GM19468 (cell line): Measurements from ENCODE around the gene PTMA.
A peak's percentile ranks its signal among the peaks of the same experiment; 100 is the strongest.

Experiments
- ATAC-seq: cut with Tn5 transposase; IDR thresholded peaks from one replicate; pipeline ENCODE4 v1.9.1; 2021; ENCODE audit warnings: mild to moderate bottlenecking, moderate library complexity, moderate number of reproducible peaks; ENCODE audit not compliant: unreplicated experiment; ENCODE audit errors: extremely low read depth

The PTMA gene

DNA sequence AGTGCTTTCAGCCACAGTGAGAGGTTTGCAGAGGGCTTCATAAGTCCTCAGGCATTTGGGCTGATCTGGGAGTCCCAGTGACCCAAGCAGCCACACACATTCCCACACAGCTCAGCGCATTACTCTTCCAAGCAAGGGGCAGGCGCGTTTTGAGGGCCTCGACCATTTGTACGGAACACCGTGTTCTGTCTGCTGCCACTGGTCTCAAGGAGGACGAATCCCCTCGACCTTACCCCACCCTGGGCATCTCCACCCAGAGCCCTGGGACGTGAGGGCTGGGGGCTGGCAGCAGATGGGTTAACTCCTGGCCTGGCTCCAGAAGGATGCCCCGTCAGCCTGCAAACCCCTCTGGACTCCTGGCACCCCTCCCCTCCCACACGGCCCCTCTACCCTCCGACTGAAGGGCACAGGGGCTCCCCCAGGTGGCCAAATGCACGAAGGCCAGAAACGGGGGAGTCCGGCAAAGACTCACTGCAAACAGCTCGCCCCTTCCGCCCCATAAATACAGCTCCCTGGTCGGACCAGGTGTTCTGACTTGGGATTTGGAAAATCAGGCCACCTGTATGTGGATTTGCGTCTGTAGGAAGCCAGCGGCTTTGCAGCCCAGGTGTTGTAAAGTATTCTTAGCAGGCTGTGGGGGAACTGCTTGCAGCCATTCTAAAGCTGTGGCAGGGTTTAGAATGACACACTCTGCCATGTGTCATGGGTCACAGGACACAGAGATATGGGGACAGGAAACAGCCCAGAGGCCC lies 33.6 kb upstream of the PTMA start:
- ATAC-seq = no peak

DNA sequence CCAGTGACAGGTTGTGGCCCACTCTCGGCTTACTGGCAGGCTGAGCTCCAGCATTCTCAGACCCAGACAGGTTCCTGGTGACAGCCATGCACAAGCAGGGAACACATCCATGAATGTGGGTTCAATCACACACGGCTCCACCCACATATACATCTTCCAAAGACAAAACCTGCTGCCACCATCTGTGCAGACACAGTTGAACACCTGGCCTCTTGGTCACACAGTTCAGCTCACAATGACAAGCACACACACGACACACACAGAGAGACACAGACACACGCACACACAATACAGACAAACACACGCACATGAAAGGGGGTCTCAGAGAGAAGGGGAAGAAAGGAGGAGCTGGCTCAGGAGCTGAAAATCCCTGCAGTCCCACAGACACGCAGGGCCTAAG lies 32.1 kb upstream of the PTMA start:
- no peak for ATAC-seq

DNA sequence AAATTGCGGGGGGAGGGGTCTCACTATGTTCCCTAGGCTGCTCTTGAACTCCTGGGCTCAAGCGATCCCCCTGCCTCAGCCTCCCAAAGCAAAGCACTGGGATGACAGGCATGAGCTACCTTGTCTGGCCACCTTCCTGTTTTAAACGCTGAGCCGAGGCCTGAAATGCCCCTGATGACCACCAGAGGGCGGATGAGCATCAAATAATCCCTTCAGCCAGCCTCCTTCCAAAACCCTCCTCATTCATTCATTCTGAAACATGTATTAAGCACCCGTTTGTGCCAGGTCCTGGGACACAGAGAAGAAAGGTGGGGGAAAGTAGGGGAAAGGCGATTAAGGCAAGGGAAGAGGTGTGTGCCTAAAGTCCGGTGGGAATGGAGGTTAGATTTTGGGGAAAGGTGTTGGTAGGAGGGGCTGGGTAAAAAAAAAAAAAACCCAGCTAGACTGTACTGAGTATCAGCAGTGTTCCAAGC lies 30.7 kb upstream of the PTMA start:
- ATAC-seq = no peak

DNA sequence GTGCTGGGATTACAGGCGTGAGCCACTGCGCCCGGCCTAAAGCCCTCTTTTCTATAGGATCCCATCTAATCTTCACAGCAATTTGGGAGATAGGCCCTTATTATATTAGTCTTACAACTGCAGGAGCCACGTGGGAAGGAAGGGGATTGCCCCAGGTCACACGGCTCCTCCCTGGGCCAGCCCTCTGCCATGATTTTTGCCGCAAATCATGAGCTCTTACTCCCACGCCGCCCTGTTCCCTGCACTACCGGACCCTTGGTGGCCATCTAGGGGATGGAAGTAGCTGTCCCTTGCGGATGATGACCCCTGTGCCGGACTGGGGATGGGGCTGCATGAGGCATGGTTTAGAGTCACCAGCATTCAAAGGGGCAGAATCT lies 28.4 kb upstream of the PTMA start:
- no peak for ATAC-seq

DNA sequence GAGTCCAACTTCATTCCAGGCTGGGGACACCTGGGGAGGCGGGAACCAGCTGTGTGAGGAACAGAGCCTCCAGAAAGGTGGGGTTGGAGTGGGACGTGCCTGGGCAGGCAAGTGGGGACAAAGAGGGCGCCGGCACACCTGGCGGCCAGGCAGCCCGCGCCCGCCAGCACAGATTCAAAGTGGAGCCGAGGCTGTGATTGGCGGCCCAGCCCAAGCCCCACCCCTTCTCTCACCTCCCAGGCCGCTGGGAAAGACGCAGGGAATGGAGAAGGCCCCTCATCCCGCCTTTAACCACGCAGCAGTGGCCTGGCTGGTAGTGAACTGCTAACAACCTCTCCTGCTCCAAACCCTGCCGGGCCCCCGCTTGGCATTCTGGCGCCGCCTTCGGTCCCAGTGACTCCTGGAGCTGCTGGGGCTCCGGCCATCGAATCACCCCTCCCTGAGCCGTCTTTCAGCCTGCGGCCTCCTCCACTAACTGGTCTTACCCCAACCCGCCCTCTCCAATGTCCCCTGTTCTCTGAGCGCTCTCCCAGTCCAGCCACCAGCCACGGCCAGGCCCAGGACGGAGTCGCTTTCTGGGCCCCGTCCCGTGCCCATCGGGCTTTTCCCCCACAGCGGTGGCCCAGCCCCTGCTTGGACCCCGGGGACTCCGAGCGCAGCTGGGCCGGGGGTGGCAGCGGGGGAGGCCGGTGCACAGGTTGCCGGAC lies 27.9 kb upstream of the PTMA start:
- no peak for ATAC-seq

DNA sequence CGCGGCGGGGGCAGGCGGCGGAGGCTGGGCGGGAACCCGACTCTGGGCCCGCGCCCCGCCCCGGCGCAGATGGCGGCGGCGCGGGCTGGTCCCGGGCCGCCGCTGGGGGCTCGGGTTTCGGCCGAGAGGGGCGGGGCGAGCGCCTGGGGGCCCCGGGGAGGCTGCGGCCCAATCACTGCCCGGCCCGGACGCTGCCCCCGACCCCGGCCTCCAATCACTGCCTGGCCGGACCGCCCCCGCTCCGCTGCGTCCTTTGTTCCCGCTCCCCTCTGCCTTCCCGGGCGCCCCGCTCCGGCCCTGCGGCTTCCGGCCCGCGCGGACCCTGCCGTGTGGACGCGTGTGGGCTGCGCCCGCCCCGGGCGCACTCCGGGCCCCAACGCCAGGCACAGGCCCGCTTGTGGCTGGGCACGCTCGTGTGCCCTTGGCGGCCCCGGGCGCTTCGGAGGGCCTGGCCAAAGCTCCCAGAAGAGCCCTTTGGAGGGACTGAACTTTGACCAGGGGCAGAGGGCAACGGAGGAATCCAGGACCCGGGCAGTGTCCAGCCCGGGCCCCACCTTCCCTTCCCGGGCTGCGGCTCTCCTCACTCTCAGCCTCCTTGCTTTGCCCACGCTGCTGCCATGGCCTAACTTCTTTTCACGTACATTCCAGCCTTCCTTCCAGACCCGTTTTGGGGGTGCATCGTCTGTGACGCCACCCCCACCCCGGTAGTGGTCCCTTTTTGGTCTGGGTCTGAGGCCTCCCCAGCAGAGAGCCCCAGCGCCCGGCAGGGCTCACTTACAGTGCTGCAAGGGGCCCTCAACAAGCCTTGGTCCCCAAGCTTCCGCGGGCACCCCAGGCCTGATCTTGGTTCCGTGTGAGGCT lies 27.1 kb upstream of the PTMA start:
- ATAC-seq = peak; percentile 42

DNA sequence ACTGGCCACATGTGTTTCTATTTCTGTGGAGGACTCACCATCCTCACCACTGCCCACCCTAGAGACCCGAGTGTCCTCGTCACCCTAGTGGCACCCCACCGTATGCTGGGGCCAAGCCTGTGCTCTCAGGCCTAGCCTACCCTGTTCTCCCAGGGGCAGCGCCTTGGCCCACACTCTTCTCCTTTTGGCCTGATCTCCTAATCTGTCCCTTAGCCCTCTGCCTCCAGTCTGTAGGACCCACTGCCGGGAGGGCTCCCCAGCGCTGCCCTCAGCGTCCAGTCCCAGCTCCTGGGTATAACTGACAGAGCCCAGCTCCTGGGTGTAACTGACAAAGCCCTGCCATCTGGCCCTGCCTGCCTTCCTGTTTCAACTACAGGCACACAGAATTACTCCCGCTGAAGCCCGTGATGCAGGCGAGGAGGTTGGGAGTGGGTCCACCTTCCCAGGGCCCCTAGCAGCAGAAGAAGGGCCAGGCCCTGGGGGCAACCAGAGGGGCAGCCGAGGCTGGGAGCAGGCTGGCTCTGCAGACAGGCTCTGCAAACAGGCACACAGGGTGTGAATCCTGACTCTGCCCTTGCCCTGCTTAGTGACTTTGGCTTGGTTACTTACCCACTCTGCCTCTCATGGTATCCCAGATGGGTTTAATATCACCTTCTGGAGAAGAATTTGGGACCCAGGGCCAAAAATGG lies 25.6 kb upstream of the PTMA start:
- no peak for ATAC-seq

DNA sequence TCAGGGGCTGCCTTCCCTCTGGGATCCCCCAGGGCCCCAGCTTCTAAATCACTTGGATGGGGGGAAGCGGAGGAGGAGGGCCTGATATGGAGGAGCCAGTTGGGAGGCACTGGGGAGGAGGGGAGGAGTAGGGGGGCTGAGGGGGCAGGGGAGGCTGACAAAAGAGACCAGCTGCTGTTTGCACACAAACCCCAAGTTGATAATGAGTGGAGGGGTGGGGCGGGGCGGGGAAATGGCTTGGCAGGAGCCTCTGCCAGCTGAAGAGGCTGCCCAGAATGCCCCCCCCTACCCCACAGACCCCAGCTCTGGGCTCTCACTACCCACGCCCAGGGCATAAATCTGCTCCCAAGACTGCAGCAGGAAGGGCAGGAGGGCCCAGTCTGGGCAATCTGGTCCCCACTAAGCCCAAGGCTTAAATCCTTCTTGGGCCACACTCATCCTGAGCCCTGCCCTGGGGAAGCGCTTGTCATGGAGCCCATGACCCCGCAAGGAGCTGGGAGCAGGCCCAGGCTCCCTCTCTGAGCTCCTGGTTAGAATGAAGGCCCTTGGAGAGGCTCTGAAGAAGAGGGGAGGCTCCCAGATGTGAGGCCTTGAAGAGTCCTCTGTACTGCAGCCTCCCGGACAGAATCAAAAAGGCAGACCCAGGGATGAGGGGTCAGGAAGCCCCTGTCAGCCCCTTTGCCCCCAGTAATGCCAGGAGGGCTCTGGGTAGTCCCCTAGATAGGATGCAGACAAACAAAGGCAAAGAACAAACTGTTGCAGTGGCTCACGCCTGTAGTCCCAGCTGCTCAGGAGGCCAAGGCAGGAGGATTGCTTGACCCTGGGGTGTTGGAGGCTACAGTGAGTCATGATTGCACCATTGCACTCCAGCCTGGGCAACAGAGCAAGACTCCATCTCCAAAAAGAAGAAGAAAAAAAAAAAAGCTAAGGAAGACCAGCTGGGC lies 24.8 kb upstream of the PTMA start:
- ATAC-seq = no peak

DNA sequence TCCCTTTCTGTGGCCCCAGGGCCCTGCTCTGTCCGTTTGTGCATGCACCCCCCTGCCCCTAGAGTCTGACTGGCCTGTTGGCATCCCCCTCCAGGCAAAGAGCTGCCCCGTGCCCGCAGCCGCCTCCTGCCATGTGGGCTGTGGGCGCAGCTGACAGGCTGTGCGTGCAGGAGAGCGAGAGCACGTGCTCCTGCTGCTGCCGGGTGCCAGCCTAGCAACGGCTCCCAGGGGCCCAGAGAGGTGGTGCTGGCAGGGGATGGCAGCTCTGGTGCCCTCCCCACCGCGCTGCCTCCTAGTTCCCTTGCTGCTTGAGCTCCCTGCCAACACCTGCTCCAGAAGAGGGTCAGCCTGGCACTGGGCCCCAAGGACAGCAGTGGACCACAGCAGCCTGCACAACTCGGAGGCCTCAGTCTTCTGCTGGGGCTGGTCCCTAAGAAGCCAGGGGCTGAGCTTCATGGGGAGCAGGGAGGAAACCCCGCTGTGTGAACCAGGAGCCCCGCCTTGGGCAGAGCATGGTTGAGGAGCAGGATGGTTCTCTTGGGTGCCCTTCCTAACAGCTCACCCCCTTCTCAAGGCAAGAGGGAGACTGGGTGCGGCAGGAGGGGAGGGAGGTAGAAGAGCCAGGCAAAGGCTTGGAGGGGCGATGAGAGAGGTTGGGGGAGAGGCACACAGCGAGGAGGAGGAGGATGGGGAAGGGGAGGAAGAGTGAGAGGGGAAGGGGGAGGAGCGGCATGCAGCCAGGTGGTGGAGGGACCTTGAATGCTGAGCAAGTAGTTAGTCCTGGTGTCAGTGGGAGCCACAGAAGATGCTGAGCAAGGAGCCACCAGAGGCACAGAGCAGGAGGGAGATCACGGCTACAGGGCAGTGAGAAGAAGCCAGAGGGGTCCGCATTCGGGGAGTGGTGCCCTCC lies 23.8 kb upstream of the PTMA start:
- no peak for ATAC-seq

DNA sequence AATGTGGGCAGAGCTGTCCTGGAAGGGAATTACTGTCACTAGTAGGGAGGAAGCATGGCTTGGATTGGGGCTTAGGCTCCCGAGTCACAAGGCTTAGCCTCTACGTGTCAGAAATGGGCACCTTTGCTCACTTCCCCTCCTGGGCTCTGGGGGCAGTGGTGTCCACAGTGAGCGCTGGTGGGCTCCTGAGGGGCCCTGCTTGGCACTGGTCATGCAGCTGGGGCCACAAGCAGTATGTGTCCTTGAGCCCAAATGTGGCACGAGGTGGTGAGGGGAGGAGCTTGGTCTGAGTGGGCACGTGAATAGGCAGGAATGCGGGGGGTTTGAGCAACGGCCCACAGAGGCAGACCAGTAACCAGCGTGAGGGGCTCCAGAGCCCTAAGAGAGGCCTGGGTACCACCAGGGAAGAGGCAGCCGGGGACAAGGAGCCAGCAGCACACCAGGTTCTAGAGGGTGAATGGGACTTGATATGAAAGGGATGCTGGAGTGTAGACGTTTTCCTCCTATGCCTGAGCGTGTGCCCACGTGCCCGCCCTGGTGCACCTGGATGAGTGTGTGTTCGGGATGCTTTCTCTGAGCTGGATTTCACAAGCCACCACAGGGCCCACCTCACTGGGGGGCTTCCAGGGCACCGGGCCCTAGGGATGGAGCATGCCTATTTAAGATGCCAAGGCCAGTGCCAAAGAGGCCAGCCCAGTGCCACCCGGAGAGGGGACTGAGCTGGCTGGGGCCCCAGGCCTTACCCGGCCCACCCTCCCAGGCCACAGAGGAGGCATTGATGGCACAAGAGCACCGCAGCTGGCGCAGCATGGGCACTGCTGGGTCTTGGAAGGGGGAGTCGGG lies 22.8 kb upstream of the PTMA start:
- ATAC-seq = no peak

DNA sequence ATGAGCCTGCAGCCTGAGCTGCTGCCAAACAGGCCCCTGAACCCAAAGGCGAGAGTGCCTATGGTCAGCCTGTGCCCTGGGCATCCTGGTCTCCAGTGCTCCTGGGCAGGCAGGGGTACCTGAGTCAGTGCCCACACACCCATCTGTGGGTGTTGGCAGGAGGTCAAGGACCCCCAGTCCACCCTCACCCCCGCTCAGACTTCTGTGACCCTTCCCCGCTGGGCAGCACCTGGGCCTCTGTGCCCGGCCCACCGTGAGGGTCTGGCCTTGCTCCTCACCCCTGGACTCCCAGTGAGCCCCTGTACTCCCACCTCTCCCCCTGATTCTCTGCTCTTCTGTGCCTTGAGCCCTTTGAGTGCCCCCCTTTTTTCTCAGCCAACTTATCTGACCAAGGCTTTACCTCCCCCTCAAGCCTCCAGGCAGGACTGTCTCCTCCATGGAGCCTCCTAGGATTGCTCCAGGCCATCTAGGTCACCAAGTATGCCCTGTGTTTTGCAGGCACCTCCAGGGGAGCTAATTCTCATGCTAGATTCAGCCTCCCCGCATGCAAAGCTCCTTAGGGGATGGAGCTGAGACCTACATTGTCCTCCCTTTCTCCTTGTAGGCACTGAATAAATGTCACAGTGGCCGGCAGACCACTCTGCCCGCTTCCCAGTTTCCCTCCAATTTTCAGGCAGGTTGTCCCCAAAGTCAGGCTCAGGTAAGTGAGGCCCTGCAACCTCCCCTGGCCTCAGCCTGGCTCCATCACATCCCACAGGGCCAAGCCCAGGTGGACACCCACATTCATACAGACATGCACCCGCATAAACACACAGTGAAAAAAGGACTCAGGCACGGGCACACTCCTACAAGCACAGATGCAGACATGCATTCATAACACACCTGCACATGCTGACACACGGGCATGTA lies 21.9 kb upstream of the PTMA start:
- no peak for ATAC-seq

DNA sequence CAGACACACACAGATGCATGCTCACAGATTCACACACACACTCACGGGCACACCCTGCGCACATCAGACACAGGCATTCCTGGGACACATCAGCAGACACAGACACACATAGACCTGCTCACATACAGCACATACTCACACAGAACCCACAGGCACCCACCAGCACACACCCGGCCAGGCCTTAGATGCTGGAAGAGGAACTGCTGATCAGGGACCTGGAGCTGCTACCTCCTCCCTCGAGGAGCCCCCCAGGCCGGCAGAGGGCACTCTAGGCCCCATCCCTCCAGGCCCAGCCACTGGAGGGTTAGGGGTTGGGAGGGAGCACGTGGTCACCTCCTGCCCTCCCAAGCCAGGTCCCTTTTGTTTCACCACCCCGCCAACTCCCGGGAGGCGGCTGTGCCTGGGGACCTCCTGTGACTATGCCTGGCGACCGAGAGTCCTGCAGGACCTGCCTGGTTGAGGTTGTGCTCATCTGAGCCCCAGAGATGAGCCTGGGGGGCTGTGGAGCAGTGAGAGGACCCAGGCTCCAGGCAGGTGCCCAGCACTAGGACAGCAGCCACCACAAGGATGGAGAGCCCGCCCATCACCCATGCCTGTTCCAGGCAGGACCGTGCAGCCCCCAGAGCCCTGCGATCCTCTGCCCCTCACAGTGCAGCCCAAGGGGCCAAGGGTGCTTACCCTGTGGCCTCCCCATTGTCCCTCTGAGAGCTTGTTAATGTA lies 21.0 kb upstream of the PTMA start:
- ATAC-seq = peak; percentile 37

DNA sequence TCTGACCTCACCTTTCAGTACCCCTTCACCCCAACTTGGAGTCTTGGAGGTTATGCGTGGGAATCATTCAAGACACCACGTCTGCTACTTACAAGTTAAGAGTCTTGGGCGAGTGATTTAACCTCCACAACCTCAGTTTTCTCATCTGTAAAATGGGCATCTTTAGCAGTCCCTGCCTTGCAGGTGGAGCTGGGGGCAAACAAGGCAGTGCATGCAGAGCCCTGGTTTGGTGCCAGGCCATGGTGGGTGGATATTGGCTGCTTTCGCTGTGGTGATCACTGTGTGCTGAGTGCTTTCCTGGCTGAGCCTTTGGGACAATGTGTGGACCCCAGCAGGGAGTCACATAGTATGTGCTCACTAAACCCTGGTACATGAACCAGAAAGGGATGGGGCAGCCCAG lies 20.4 kb upstream of the PTMA start:
- ATAC-seq = no peak

DNA sequence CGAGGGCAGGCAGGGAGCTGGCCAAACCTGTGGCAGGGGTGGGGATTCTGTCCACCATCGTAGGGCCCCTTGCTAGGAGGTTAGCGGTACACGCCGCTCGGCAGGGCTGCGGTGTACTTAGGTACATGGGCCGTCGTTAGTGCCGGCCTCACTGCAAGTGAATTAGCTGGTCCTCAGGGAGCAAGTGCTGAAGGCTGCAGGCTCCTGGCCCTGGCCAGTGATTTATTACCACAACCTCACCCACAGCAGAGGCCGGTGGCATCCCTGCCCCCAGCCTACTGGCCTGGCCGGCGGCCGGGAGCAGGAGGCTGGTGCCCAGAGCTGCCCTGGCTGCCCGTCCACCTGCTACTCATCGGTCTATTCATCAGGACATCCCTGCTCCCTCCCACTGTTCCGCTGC lies 19.6 kb upstream of the PTMA start:
- ATAC-seq = no peak

DNA sequence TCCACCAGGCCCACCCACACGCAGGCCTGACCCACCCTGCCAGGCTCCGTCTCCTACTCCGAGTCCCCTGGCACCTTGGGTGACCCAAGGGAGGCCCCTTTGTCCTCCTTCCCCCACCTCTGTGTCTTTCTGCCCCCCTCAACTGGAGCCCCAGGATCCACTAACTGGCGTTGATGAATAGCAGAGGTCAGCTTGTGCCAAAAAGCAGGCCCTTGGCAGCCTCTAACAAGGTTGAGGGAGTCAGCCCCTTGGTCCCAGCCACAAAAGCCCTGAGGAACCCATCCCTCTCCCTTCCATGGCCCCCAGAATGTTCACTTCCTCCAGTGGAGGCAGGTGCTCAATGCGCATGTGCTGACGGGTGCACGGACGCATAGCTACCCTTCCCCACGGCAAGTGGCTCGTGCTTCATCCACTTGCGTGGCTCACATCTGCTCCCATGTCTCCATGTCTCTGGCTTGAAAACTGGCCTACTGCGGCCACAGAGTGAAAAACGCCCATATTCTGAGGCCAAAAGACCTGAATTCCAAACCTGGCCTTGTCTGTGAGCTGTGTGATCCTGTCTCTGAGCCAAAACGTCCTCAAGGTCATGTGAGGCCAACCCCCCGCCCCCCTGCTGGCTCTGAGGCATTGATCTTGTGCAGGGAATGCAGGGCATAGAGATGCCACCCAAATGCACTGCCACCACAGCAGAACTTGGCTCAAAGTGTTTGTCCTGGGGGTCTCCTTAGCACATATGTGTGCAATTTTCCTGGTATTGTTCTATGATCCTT lies 19.0 kb upstream of the PTMA start:
- ATAC-seq = no peak
